Right atrium auricular region (tissue), 2 donors: Measurements from ENCODE around the gene RNF31. TPM values are rescaled to one million over a fixed set of nuclear protein-coding genes. Genes with fewer than 3 reads are reported as not detected.

Experiments used
- DNase-seq: peaks from one replicate; pipeline ENCODE4 v3.0.0-alpha.2; 2019; ENCODE audit warnings: low spot score
- H3K27ac ChIP-seq, 2 donors: fragments of 200-600 bp; sonication (generic); 1 replicate in 1 of 2; 2 replicates in 1 of 2; pipeline ENCODE4 v1.5.1; 2016 to 2019
- H3K27me3 ChIP-seq, 2 donors: fragments of 200-600 bp; sonication (generic); one replicate each; pipeline versions ENCODE4 v1.5.1 to v1.6.0; 2017 to 2019
- H3K36me3 ChIP-seq: fragments of 200-600 bp; sonication (generic); one replicate; pipeline ENCODE4 v1.5.1; 2016
- H3K4me1 ChIP-seq, 2 donors: fragments of 200-600 bp; sonication (generic); one replicate each; pipeline versions ENCODE4 v1.5.1 to v1.6.0; 2017 to 2019
- H3K4me3 ChIP-seq, 2 donors: fragments of 200-600 bp; sonication (generic); 1 replicate in 1 of 2; 2 replicates in 1 of 2; pipeline ENCODE4 v1.5.1; 2017 to 2019; ENCODE audit warnings: mild to moderate bottlenecking in 1 of 2, moderate library complexity in 1 of 2
- H3K9me3 ChIP-seq, 2 donors: fragments of 200-600 bp; sonication (generic); one replicate each; pipeline ENCODE4 v1.5.1; 2019
- CTCF ChIP-seq, 2 donors: fragments of 200-600 bp; sonication (generic); IDR thresholded peaks; one replicate each; pipeline ENCODE4 v1.5.1; 2019; ENCODE audit warnings: antibody characterized with exemption in 2 of 2
- total RNA-seq, 2 donors: library from RNA; depleted of rRNA; stranded (reverse); fragments of >200 nt; gene quantifications; one replicate each; pipeline ENCODE4 v1.1.0, GENCODE V29; 2016

The RNF31 gene
- 10 to 100 TPM; 24.1 to 47.5 TPM for total RNA-seq

GRCh38 chr14:24146978-24147760, at the start of gene RNF31:
Gene RNF31, plus strand, starts transcription at chr14:24147498. Its CDS starts 201 bp downstream, at chr14:24147699.
- Histone ChIP-seq H3K4me1 (peaks cover 0 to 34% of the 10 kb centered on the region in 2 donors), H3K36me3 (peaks cover 34% of the 10 kb centered on the region), H3K4me3 (peak within 1 kb of the TSS; percentile 91 to 95), H3K27me3 (no peaks in the 10 kb centered on the region), H3K9me3 (no peaks in the 10 kb centered on the region), H3K27ac (peak within 1 kb of the TSS; percentile 91 to 92)
- TF ChIP-seq CTCF (IDR thresholded peaks at IDR 0.05) = no peak
- peak; percentile 99 for DNase-seq

- TF ChIP-seq CTCF (IDR thresholded peaks at IDR 0.05) = no peak
- Histone ChIP-seq H3K27ac (no peak overlapping the region), H3K4me3 (no peak overlapping the region), H3K9me3 (no peaks in the 10 kb centered on the region), H3K27me3 (no peaks in the 10 kb centered on the region), H3K4me1 (peaks cover 0 to 19% of the 10 kb centered on the region in 2 donors), H3K36me3 (no peaks in the 10 kb centered on the region)
- DNase-seq = no peak
Observed at GRCh38 chr14:24098229-24098926, 48.9 kb upstream of the RNF31 start.

GRCh38 chr14:24098927-24099813, 48.1 kb upstream of the RNF31 start:
- Histone ChIP-seq H3K27ac (no peak overlapping the region), H3K4me3 (no peak overlapping the region), H3K27me3 (no peaks in the 10 kb centered on the region), H3K4me1 (peaks cover 0 to 14% of the 10 kb centered on the region in 2 donors), H3K36me3 (no peaks in the 10 kb centered on the region), H3K9me3 (no peaks in the 10 kb centered on the region)
- TF ChIP-seq CTCF (IDR thresholded peaks at IDR 0.05) = no peak
- DNase-seq = no peak

GRCh38 chr14:24100197-24100981, 46.9 kb upstream of the RNF31 start:
- H3K36me3 ChIP-seq = no peaks in the 10 kb centered on the region
- TF ChIP-seq CTCF (IDR thresholded peaks at IDR 0.05) = no peak
- DNase-seq = no peak
- peaks cover 0 to 5% of the 10 kb centered on the region in 2 donors for H3K4me1 ChIP-seq
- H3K27ac ChIP-seq = no peak overlapping the region
- H3K4me3 ChIP-seq = no peak overlapping the region
- no peaks in the 10 kb centered on the region for H3K27me3 ChIP-seq
- H3K9me3 ChIP-seq = no peaks in the 10 kb centered on the region

GRCh38 chr14:24100982-24101494, 46.3 kb upstream of the RNF31 start:
- H3K36me3 ChIP-seq = no peaks in the 10 kb centered on the region

More at GRCh38 chr14:24100982-24101494, 46.3 kb upstream of the RNF31 start:
- no peak for TF ChIP-seq CTCF (IDR thresholded peaks at IDR 0.05)
- Histone ChIP-seq H3K9me3 (no peaks in the 10 kb centered on the region), H3K27ac (no peak overlapping the region), H3K27me3 (no peaks in the 10 kb centered on the region), H3K4me3 (no peak overlapping the region), H3K4me1 (no peaks in the 10 kb centered on the region)
- no peak for DNase-seq
